Bronchial epithelial cell (primary cell): ENCODE results near the gene ZSCAN26. TPM values are rescaled to one million over a fixed set of nuclear protein-coding genes. Genes with fewer than 3 reads are reported as not detected.
"Not testable (repeated sequence)": the region's sequence is repeated elsewhere in the genome, so short reads cannot be mapped to it uniquely, and the experiment has no call there.

Experiments used
- DNase-seq: peaks from one replicate; pipeline ENCODE4 v3.0.0-alpha.2; 2010; ENCODE audit warnings: low read depth
- FAIRE-seq: peaks from 2 replicates; lab custom pipeline; 2011; peaks lifted over from hg19 to GRCh38; lab: Jason Lieb, UNC
- H3K27me3 ChIP-seq: 2 replicates; pipeline ENCODE4 v1.5.1; 2011; ENCODE audit warnings: low read length; ENCODE audit not compliant: control insufficient read depth, insufficient read depth
- H3K36me3 ChIP-seq: 2 replicates; pipeline ENCODE4 v1.5.1; 2011; ENCODE audit warnings: low read length; ENCODE audit not compliant: control insufficient read depth, insufficient read depth
- H3K4me3 ChIP-seq: 2 replicates; pipeline ENCODE4 v1.5.1; 2011; ENCODE audit warnings: mild to moderate bottlenecking, low read depth, low read length, control low read depth
- CTCF ChIP-seq: IDR thresholded peaks from 2 replicates; pipeline ENCODE4 v1.5.1; 2011; ENCODE audit warnings: mild to moderate bottlenecking, moderate library complexity, low read length, control low read depth, inconsistent platforms; ENCODE audit not compliant: insufficient read depth, severe bottlenecking
- total RNA-seq: library from RNA; depleted of rRNA; stranded (reverse); fragments of >200 nt; gene quantifications from 2 replicates; pipeline ENCODE4 v1.2.1, GENCODE V29; 2014

Gene ZSCAN26
- total RNA-seq, 1 donor from 2014 or later: 8.7 TPM

GRCh38 chr6:28315628-28316027 is 48.7 kb downstream of the ZSCAN26 start:
- TF ChIP-seq CTCF: no peak
- no peaks in the 10 kb centered on the region for H3K36me3 ChIP-seq
- no peak overlapping the region for H3K4me3 ChIP-seq
- FAIRE-seq (no peak), DNase-seq (no peak)
- no peaks in the 10 kb centered on the region for H3K27me3 ChIP-seq

DNA sequence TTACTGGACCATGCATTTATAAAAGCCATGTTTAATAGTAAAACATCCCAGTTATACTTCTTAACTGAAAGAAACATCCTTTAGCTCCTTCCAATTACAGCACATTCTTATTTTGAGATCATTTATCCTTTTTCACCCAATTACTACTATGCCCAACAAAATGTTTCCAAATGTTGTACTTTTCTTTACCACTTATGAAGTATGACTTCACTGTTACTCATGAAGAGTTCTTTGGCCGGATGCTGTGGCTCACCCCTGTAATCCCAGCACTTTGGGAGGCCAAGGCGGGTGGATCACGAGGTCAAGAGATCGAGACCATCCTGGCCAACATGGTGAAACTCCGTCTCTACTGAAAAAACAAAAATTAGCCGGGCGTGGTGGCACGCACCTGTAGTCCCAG is 50.9 kb downstream of the ZSCAN26 start:
- FAIRE-seq: not testable (repeated sequence)

GRCh38 chr6:28322661-28323060 is 55.7 kb downstream of the ZSCAN26 start:
- no peak for TF ChIP-seq CTCF
- DNase-seq (peak; percentile 8), FAIRE-seq (no peak)
- Histone ChIP-seq H3K36me3 (peaks cover 4% of the 10 kb centered on the region), H3K27me3 (no peaks in the 10 kb centered on the region), H3K4me3 (no peak overlapping the region)

More for the DNA sequence above, 50.9 kb downstream of the ZSCAN26 start:
- not testable (repeated sequence) for H3K36me3 ChIP-seq, H3K27me3 ChIP-seq, H3K4me3 ChIP-seq, DNase-seq

- Histone ChIP-seq H3K4me3 (no peak overlapping the region), H3K27me3 (no peaks in the 10 kb centered on the region), H3K36me3 (peaks cover 4% of the 10 kb centered on the region)
- DNase-seq (no peak), FAIRE-seq (no peak)
- no peak for TF ChIP-seq CTCF
Observed at GRCh38 chr6:28323813-28324424, 57.0 kb downstream of the ZSCAN26 start.

GRCh38 chr6:28326371-28326948 is 59.5 kb downstream of the ZSCAN26 start:
- TF ChIP-seq CTCF: no peak
- DNase-seq (no peak), FAIRE-seq (no peak)
- Histone ChIP-seq H3K27me3 (no peaks in the 10 kb centered on the region), H3K4me3 (no peak overlapping the region), H3K36me3 (peaks cover 4% of the 10 kb centered on the region)

Other genes starting within 250 kb of the ZSCAN26 start
- gene ZNF165, start 186.6 kb upstream of the ZSCAN26 start, total RNA-seq: 2.6 and 4.7 TPM in 2 replicates
- gene ZSCAN16, start 142.5 kb upstream of the ZSCAN26 start, total RNA-seq: 9.5 and 11.1 TPM in 2 replicates
- 6.4 and 9.7 TPM in 2 replicates for gene ZKSCAN8, start 125.3 kb upstream of the ZSCAN26 start, total RNA-seq
- 12.1 and 14.3 TPM in 2 replicates for gene ZSCAN9, start 41.9 kb upstream of the ZSCAN26 start, total RNA-seq
- gene ZKSCAN4, start 14.9 kb upstream of the ZSCAN26 start, total RNA-seq: 4.9 and 5.5 TPM in 2 replicates
- 0.79 and 1.2 TPM in 2 replicates for gene NKAPL, start 7.8 kb upstream of the ZSCAN26 start, total RNA-seq
- 1.8 and 2.4 TPM in 2 replicates for gene PGBD1, start 14.4 kb downstream of the ZSCAN26 start, total RNA-seq
- gene ZSCAN31, start 69.0 kb downstream of the ZSCAN26 start, total RNA-seq: 12.1 and 41.9 TPM in 2 replicates
- gene ZKSCAN3, start 82.8 kb downstream of the ZSCAN26 start, total RNA-seq: 2.6 and 3.2 TPM in 2 replicates
- gene ZSCAN12, start 132.6 kb downstream of the ZSCAN26 start, total RNA-seq: 4.7 and 6.8 TPM in 2 replicates
- 2.4 and 2.8 TPM in 2 replicates for gene ZSCAN23, start 176.3 kb downstream of the ZSCAN26 start, total RNA-seq
- not detected in 2 replicates for gene GPX6, start 248.7 kb downstream of the ZSCAN26 start, total RNA-seq